Esophagus muscularis mucosa (tissue), 4 donors: ENCODE data around the gene SLC3A2. TPM values are rescaled to one million over a fixed set of nuclear protein-coding genes. Genes with fewer than 3 reads are reported as not detected.
"Not testable (repeated sequence)": the region's sequence is repeated elsewhere in the genome, so short reads cannot be mapped to it uniquely, and the experiment has no call there.

Experiments used
- DNase-seq: peaks from one replicate; pipeline ENCODE4 v3.0.0-alpha.2; 2017; ENCODE audit errors: extremely low spot score
- H3K27ac ChIP-seq, 4 donors: fragments of 200-600 bp; sonication (generic); replicated peaks in 1 of 4; 1 replicate in 3 of 4; 2 replicates in 1 of 4; pipeline ENCODE4 v1.5.1; 2016 to 2019; ENCODE audit warnings: mild to moderate bottlenecking in 1 of 4
- H3K27me3 ChIP-seq, 4 donors: fragments of 200-600 bp; sonication (generic); one replicate each; pipeline versions ENCODE4 v1.5.1 to v1.6.0; 2016 to 2019
- H3K36me3 ChIP-seq, 4 donors: fragments of 200-600 bp; sonication (generic); one replicate each; pipeline ENCODE4 v1.5.1; 2016 to 2019
- H3K4me1 ChIP-seq, 4 donors: fragments of 200-600 bp; sonication (generic); one replicate each; pipeline ENCODE4 v1.5.1; 2016 to 2019
- H3K4me3 ChIP-seq, 4 donors: fragments of 200-600 bp; sonication (generic); 1 replicate in 2 of 4; 2 replicates in 2 of 4; pipeline ENCODE4 v1.5.1; 2016 to 2019; ENCODE audit warnings: mild to moderate bottlenecking in 4 of 4, moderate library complexity in 1 of 4
- H3K9me3 ChIP-seq, 4 donors: fragments of 200-600 bp; sonication (generic); 1 replicate in 3 of 4; 2 replicates in 1 of 4; pipeline ENCODE4 v1.5.1; 2016 to 2019
- EP300 ChIP-seq: sonication (generic); formaldehyde crosslinking; IDR thresholded peaks from one replicate; pipeline ENCODE4 v1.6.1; 2017; ENCODE audit warnings: antibody characterized with exemption
- POLR2A ChIP-seq: fragments of 450-650 bp; IDR thresholded peaks from one replicate; pipeline ENCODE4 v1.6.1; 2017; ENCODE audit warnings: antibody characterized with exemption, moderate library complexity, mild to moderate bottlenecking, low read depth
- POLR2AphosphoS5 ChIP-seq, 2 donors: sonication (generic); formaldehyde crosslinking; IDR thresholded peaks; one replicate each; pipeline ENCODE4 v1.6.1; 2017; ENCODE audit warnings: antibody characterized with exemption in 2 of 2
- WGBS: methylation state at CpG from one replicate; pipeline ENCODE4 v1.1.5; 2018; 5-methylcytosine and 5-hydroxymethylcytosine counted together
- intact Hi-C: fragments of 100-400 bp; cut with DNase I; formaldehyde crosslinking; loops from one replicate; pipeline ENCODE4 v1.15.1; 2023
- small RNA-seq, 3 donors: library from RNA; depleted of rRNA; stranded (forward); fragments of <200 nt; gene quantifications; one replicate each; pipeline ENCODE3, GENCODE V24; 2016
- total RNA-seq, 4 donors: library from RNA; depleted of rRNA; stranded (reverse); fragments of >200 nt; gene quantifications; one replicate each; pipeline versions ENCODE4 v1.1.0 to v1.2.1, GENCODE V29; 2016
- TF ChIP-seq, protein P1 (sequence below), 3 experiments: fragments of 200-600 bp in 2 of 3; fragments of 450-650 bp in 1 of 3; sonication (generic) in 2 of 3; IDR thresholded peaks; one replicate each; pipeline ENCODE4 v1.5.1; 2017 to 2019; ENCODE audit warnings: antibody characterized with exemption in 3 of 3, mild to moderate bottlenecking in 2 of 3, moderate library complexity in 1 of 3

The SLC3A2 gene
- total RNA-seq, 4 donors from 2014 or later: 53.2 to 123 (median 86.4) TPM

- H3K9me3 ChIP-seq: no peaks in the 10 kb centered on the region
- H3K27ac ChIP-seq: no peak overlapping the region
- H3K4me1 ChIP-seq: peaks cover 0 to 4% (median 0%) of the 10 kb centered on the region in 4 donors
- no peak overlapping the region for H3K4me3 ChIP-seq
- no peak for DNase-seq
- peaks cover 0 to 12% (median 0%) of the 10 kb centered on the region in 4 donors for H3K27me3 ChIP-seq
- 76% methylated on average over 8 of the region's 13 CpGs for WGBS
- intact Hi-C loops: no loop called here
- H3K36me3 ChIP-seq: no peaks in the 10 kb centered on the region
- no peak for TF ChIP-seq EP300
- TF ChIP-seq POLR2AphosphoS5 (IDR thresholded peaks at IDR 0.05): no peak
- TF ChIP-seq, protein P1, sequence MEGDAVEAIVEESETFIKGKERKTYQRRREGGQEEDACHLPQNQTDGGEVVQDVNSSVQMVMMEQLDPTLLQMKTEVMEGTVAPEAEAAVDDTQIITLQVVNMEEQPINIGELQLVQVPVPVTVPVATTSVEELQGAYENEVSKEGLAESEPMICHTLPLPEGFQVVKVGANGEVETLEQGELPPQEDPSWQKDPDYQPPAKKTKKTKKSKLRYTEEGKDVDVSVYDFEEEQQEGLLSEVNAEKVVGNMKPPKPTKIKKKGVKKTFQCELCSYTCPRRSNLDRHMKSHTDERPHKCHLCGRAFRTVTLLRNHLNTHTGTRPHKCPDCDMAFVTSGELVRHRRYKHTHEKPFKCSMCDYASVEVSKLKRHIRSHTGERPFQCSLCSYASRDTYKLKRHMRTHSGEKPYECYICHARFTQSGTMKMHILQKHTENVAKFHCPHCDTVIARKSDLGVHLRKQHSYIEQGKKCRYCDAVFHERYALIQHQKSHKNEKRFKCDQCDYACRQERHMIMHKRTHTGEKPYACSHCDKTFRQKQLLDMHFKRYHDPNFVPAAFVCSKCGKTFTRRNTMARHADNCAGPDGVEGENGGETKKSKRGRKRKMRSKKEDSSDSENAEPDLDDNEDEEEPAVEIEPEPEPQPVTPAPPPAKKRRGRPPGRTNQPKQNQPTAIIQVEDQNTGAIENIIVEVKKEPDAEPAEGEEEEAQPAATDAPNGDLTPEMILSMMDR (IDR thresholded peaks at IDR 0.05): no peak
- no peak for TF ChIP-seq POLR2A
Observed at GRCh38 chr11:62933285-62933684, 52.6 kb downstream of the SLC3A2 start.

- Histone ChIP-seq H3K27me3 (peaks cover 0 to 6% (median 0%) of the 10 kb centered on the region in 4 donors), H3K27ac (no peak overlapping the region), H3K4me1 (peaks cover 0 to 4% (median 0%) of the 10 kb centered on the region in 4 donors), H3K9me3 (no peaks in the 10 kb centered on the region), H3K36me3 (no peaks in the 10 kb centered on the region), H3K4me3 (no peak overlapping the region)
- 94% methylated on average over 3 of the region's 5 CpGs for WGBS
- intact Hi-C loops: no loop called here
- TF ChIP-seq EP300 (no peak), POLR2A (no peak), POLR2AphosphoS5 (IDR thresholded peaks at IDR 0.05) (no peak)
- TF ChIP-seq, protein P1 (IDR thresholded peaks at IDR 0.05): no peak
- DNase-seq: no peak
Observed at GRCh38 chr11:62933750-62934495, 53.2 kb downstream of the SLC3A2 start.

DNA sequence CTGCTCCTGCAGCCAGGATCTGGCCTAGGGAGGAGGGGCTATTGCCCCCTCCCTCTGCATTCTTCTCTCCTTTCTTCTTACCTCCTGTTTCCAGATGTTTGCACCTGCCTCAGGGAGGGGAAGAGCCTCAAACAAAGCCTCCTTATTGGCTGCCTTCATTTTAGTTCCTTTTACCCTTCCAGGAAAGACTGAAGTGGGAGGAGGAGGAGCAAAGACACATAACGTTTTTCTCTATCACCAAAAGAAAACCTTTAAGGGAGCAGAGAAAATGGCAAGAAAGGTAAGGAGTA, 53.7 kb downstream of the SLC3A2 start:
- Histone ChIP-seq H3K36me3 (no peaks in the 10 kb centered on the region), H3K27me3 (peaks cover 0 to 5% (median 0%) of the 10 kb centered on the region in 4 donors), H3K9me3 (no peaks in the 10 kb centered on the region), H3K4me1 (peaks cover 0 to 4% (median 0%) of the 10 kb centered on the region in 4 donors), H3K27ac (no peak overlapping the region), H3K4me3 (no peak overlapping the region)
- no peak for DNase-seq
- WGBS: 30% methylated on average over 1 of the region's 1 CpG
- TF ChIP-seq, protein P1 (IDR thresholded peaks at IDR 0.05): no peak
- TF ChIP-seq POLR2A (no peak), EP300 (no peak)
- intact Hi-C loops: no loop called here

GRCh38 chr11:62937528-62937927, 56.8 kb downstream of the SLC3A2 start:
- intact Hi-C loops, H3K27me3 ChIP-seq, H3K4me1 ChIP-seq, H3K36me3 ChIP-seq, DNase-seq, H3K4me3 ChIP-seq, H3K27ac ChIP-seq, H3K9me3 ChIP-seq: not testable (repeated sequence)
- 72% methylated on average over 2 of the region's 2 CpGs for WGBS

Small RNA genes within 50 kb of the gene (small RNA-seq; reads per million reads assigned to genes)
- 0 reads per million in 3 donors for gene RF00099
- 0 reads per million in 3 donors for gene RN7SL259P
- 0 reads per million in 3 donors for gene SNORD22
- gene SNORD26: 0 reads per million in 3 donors
- gene SNORD27: 0 reads per million in 3 donors
- gene SNORD28: 0 reads per million in 3 donors
- gene SNORD30: 117 to 856 (median 830) reads per million in 3 donors

Other genes with a start within 250 kb of the SLC3A2 start
- 100 to 1,000 TPM in 2 of 4 donors, 10 to 100 TPM in 2; 77.7 to 129 (median 111) TPM for gene GANAB, start 234.3 kb upstream of the SLC3A2 start, total RNA-seq
- 10 to 100 TPM in 3 of 4 donors, 1 to 10 TPM in 1; 9.6 to 22.7 (median 21.7) TPM for gene INTS5, start 227.6 kb upstream of the SLC3A2 start, total RNA-seq
- gene C11orf98, start 215.7 kb upstream of the SLC3A2 start, total RNA-seq: 10 to 100 TPM; 23.7 to 38.0 (median 33.0) TPM
- 1 to 10 TPM; 2.9 to 4.9 (median 3.1) TPM for gene CSKMT, start 215.6 kb upstream of the SLC3A2 start, total RNA-seq
- 1 to 10 TPM; 6.3 to 7.5 (median 7.1) TPM for gene UQCC3, start 209.2 kb upstream of the SLC3A2 start, total RNA-seq
- 1 to 10 TPM; 1.6 to 2.5 (median 1.7) TPM for gene LBHD1, start 208.6 kb upstream of the SLC3A2 start, total RNA-seq
- 100 to 1,000 TPM; 192 to 277 (median 234) TPM for gene UBXN1, start 201.8 kb upstream of the SLC3A2 start, total RNA-seq
- gene LRRN4CL, start 191.4 kb upstream of the SLC3A2 start, total RNA-seq: 10 to 100 TPM; 29.9 to 48.2 (median 39.2) TPM
- gene BSCL2, start 173.5 kb upstream of the SLC3A2 start, total RNA-seq: 10 to 100 TPM; 25.3 to 58.1 (median 39.2) TPM
- 1 to 10 TPM in 2 of 4 donors, under 1 TPM in 2; 0.65 to 1.5 (median 1.0) TPM for gene GNG3, start 173.2 kb upstream of the SLC3A2 start, total RNA-seq
- 10 to 100 TPM; 19.5 to 45.0 (median 36.7) TPM for gene HNRNPUL2, start 153.4 kb upstream of the SLC3A2 start, total RNA-seq
- gene TTC9C, start 152.4 kb upstream of the SLC3A2 start, total RNA-seq: 10 to 100 TPM; 12.9 to 22.9 (median 18.2) TPM
- 10 to 100 TPM in 1 of 4 donors, 1 to 10 TPM in 3; 6.2 to 12.3 (median 9.1) TPM for gene ZBTB3, start 126.7 kb upstream of the SLC3A2 start, total RNA-seq
- 10 to 100 TPM; 41.1 to 48.2 (median 44.4) TPM for gene POLR2G, start 119.3 kb upstream of the SLC3A2 start, total RNA-seq
- gene TAF6L, start 109.5 kb upstream of the SLC3A2 start, total RNA-seq: 10 to 100 TPM; 12.0 to 27.2 (median 14.6) TPM
- gene TMEM179B, start 93.5 kb upstream of the SLC3A2 start, total RNA-seq: 10 to 100 TPM; 33.2 to 50.8 (median 44.8) TPM
- 10 to 100 TPM; 13.7 to 17.9 (median 15.8) TPM for gene TMEM223, start 88.9 kb upstream of the SLC3A2 start, total RNA-seq
- 10 to 100 TPM; 38.6 to 86.4 (median 48.4) TPM for gene NXF1, start 75.5 kb upstream of the SLC3A2 start, total RNA-seq
- 10 to 100 TPM; 22.8 to 31.6 (median 31.6) TPM for gene STX5, start 48.8 kb upstream of the SLC3A2 start, total RNA-seq
- gene TEX54, start 48.1 kb upstream of the SLC3A2 start, total RNA-seq: not detected
- gene WDR74, start 41.3 kb upstream of the SLC3A2 start, total RNA-seq: 10 to 100 TPM; 18.3 to 53.1 (median 48.1) TPM
- under 1 TPM in 2 of 4 donors, not detected in 2; 0.33 to 0.40 TPM for gene CHRM1, start 40.5 kb downstream of the SLC3A2 start, total RNA-seq
- gene SLC22A6, start 104.1 kb downstream of the SLC3A2 start, total RNA-seq: not detected
- gene SLC22A8, start 134.9 kb downstream of the SLC3A2 start, total RNA-seq: not detected